Measurements from ENCODE around the gene FTMT.
"Not testable (repeated sequence)": the region's sequence is repeated elsewhere in the genome, so short reads cannot be mapped to it uniquely, and the experiment has no call there.

FTMT gene

GRCh38 chr5:121851643-121852574 lies at the start of gene FTMT:
Gene FTMT, plus strand, starts transcription at chr5:121851882. Its CDS starts 82 bp downstream, at chr5:121851964.
- no peak within 1 kb of the TSS for H3K27ac Mint-ChIP-seq
- H3K9me3 Mint-ChIP-seq, result peaks cover 5% of the 10 kb centered on the region
- no peaks in the 10 kb centered on the region for H3K4me1 Mint-ChIP-seq
- H3K36me3 Mint-ChIP-seq, result no peaks in the 10 kb centered on the region
- DNase-seq (ENCODE audit: low spot score in 2 of 2) (no peak), ATAC-seq (no peak)
- H3K4me3 Mint-ChIP-seq, result no peak within 1 kb of the TSS

DNA sequence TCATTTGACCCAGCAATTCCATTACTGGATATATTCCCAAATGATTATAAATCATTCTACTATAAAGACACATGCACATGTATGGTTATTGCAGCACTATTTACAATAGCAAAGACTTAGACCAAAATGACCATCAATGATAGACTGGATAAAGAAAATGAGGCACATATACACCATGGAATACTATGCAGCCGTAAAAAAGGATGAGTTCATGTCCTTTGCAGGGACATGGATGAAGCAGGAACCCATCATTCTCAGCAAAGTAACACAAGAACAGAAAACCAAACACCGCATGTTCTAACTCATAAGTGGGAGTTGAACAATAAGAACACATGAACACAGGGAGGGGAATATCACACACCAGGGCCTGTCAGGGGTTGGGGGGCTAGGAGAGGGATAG lies 46.4 kb upstream of the FTMT start:
- H3K9me3 Mint-ChIP-seq; H3K36me3 Mint-ChIP-seq; H3K4me1 Mint-ChIP-seq; H3K27ac Mint-ChIP-seq; H3K4me3 Mint-ChIP-seq; ATAC-seq; DNase-seq (ENCODE audit: low spot score in 2 of 2): not testable (repeated sequence)

GRCh38 chr5:121805911-121806310 lies 45.8 kb upstream of the FTMT start:
- ATAC-seq (no peak), DNase-seq (ENCODE audit: low spot score in 2 of 2) (no peak)
- Mint-ChIP-seq H3K27ac (no peak overlapping the region), H3K4me1 (no peaks in the 10 kb centered on the region), H3K36me3 (no peaks in the 10 kb centered on the region), H3K4me3 (no peak overlapping the region), H3K9me3 (peaks cover 10% of the 10 kb centered on the region)

DNA sequence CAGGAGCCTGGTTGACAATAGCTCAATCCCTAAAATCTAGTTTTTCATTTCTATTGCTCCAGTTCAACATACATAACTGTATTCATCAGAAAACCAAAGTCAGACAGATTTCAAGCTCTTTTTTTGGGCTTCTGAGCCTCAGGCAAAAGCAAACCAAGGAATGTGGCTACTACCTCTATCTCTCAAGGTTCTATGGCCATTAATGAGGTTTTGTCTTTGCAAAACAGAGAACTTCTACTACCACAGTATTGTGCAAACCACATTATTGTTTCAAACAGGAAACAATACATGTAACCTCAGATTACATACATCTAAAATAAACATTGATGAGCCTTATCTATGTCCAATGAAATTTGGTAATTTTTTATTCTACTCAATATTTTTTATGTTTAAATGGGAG lies 35.5 kb upstream of the FTMT start:
- ATAC-seq, result no peak
- Mint-ChIP-seq H3K27ac (no peak overlapping the region), H3K4me1 (no peaks in the 10 kb centered on the region), H3K36me3 (no peaks in the 10 kb centered on the region), H3K9me3 (peaks cover 7% of the 10 kb centered on the region), H3K4me3 (no peak overlapping the region)
- no peak for DNase-seq (ENCODE audit: low spot score in 2 of 2)

GRCh38 chr5:121819682-121820261 lies 31.9 kb upstream of the FTMT start:
- no peaks in the 10 kb centered on the region for H3K9me3 Mint-ChIP-seq
- H3K27ac Mint-ChIP-seq, result no peak overlapping the region
- ATAC-seq, result no peak

DNA sequence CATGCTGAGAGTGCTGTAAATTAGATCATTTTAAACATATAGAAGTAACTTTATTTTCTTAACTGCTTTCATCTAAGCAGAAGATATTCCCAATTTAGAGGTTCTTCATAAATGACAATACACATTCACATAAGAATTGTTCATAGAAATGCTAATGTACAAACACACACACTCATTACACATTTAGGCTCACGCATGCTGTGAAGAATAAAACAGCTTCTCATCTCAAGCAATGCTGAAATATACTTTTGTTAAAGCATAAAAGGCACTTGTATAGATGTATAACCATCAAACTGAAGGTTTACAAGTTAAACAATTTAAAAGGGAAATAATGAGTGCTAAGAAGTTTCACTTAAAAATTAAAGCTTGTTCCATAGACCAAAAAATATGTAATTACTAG lies 18.1 kb upstream of the FTMT start:
- Mint-ChIP-seq H3K9me3 (peaks cover 6% of the 10 kb centered on the region), H3K4me3 (no peak overlapping the region), H3K27ac (no peak overlapping the region), H3K4me1 (no peaks in the 10 kb centered on the region), H3K36me3 (no peaks in the 10 kb centered on the region)
- no peak for DNase-seq (ENCODE audit: low spot score in 2 of 2)
- no peak for ATAC-seq

More at GRCh38 chr5:121819682-121820261, 31.9 kb upstream of the FTMT start:
- Mint-ChIP-seq H3K4me3 (no peak overlapping the region), H3K4me1 (no peaks in the 10 kb centered on the region), H3K36me3 (no peaks in the 10 kb centered on the region)
- no peak for DNase-seq (ENCODE audit: low spot score in 2 of 2)

GRCh38 chr5:121834021-121834420 lies 17.7 kb upstream of the FTMT start:
- no peaks in the 10 kb centered on the region for H3K36me3 Mint-ChIP-seq
- no peak overlapping the region for H3K27ac Mint-ChIP-seq
- no peak overlapping the region for H3K4me3 Mint-ChIP-seq
- H3K4me1 Mint-ChIP-seq, result no peaks in the 10 kb centered on the region
- ATAC-seq (no peak), DNase-seq (ENCODE audit: low spot score in 2 of 2) (no peak)
- H3K9me3 Mint-ChIP-seq, result peaks cover 6% of the 10 kb centered on the region

DNA sequence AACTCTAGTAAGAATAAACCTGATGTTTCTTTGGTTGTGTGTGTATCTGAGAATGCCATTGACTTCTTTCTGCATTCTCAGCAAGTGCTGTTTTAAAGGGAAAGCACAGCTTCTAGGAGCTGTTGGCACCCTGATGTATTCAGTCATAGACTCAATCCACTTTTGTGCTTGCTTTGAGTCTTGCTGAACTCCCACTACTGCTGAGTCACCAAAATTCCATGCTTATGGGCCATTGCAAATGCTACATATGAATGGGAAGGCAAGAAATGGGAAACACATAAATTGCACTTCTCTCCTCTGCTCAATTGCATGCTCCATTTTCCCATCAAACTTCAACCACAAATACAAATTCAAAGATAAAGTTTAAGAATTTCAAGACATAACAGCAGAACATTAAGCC lies 9.8 kb upstream of the FTMT start:
- Mint-ChIP-seq H3K36me3 (no peaks in the 10 kb centered on the region), H3K4me3 (no peak overlapping the region), H3K27ac (no peak overlapping the region), H3K9me3 (peaks cover 2% of the 10 kb centered on the region), H3K4me1 (no peaks in the 10 kb centered on the region)
- no peak for DNase-seq (ENCODE audit: low spot score in 2 of 2)
- ATAC-seq, result no peak

- no peaks in the 10 kb centered on the region for H3K36me3 Mint-ChIP-seq
- no peaks in the 10 kb centered on the region for H3K4me1 Mint-ChIP-seq
- no peak overlapping the region for H3K4me3 Mint-ChIP-seq
Measured at GRCh38 chr5:121850272-121850671, 1.4 kb upstream of the FTMT start.

DNA sequence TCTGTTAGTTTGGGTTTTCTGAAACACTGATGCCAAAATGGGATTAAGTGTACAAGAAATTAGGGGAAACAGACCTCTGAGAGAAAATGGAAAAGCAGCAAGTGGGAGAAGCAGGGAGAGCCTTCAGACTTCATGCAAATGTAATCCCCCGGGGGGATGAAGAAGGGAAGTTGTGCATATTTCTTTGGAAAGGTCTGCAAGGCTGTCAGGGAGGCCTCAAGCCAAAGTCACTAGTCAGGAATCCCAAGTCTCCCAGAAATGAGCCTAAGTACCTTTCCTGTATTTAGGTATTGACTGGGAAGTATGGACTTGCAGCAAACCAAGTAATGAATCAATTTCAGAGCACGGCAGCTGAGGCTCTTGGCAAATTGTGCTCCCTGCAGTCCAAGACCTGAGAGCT lies 2.2 kb downstream of the FTMT start:
- no peak overlapping the region for H3K4me3 Mint-ChIP-seq
- ATAC-seq (no peak), DNase-seq (ENCODE audit: low spot score in 2 of 2) (no peak)
- no peak overlapping the region for H3K27ac Mint-ChIP-seq
- H3K4me1 Mint-ChIP-seq, result no peaks in the 10 kb centered on the region
- H3K36me3 Mint-ChIP-seq, result no peaks in the 10 kb centered on the region
- peaks cover 5% of the 10 kb centered on the region for H3K9me3 Mint-ChIP-seq

More at GRCh38 chr5:121850272-121850671, 1.4 kb upstream of the FTMT start:
- ATAC-seq, result no peak
- DNase-seq (ENCODE audit: low spot score in 2 of 2), result no peak
- H3K27ac Mint-ChIP-seq, result no peak overlapping the region
- peaks cover 5% of the 10 kb centered on the region for H3K9me3 Mint-ChIP-seq

DNA sequence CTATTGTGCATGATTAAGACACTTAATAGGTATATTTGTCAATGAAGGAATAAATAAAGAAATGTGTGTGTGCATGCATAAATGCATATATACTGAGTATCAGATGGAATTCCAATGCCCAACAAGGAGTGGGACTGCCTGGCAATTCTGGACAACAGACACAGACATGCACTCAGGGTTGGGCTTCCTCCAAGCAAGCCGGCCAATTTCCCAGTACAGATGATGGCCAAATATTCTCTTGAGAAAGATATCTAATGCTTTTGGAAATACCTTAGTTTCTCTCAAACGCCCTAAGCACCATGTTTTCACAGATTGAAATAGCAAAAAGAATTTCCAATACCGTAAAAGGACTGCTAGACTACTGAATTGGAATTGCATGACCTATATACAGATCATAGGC lies 11.1 kb downstream of the FTMT start:
- ATAC-seq (no peak), DNase-seq (ENCODE audit: low spot score in 2 of 2) (no peak)
- H3K36me3 Mint-ChIP-seq, result no peaks in the 10 kb centered on the region
- no peak overlapping the region for H3K27ac Mint-ChIP-seq
- H3K9me3 Mint-ChIP-seq, result peaks cover 4% of the 10 kb centered on the region
- H3K4me1 Mint-ChIP-seq, result no peaks in the 10 kb centered on the region
- no peak overlapping the region for H3K4me3 Mint-ChIP-seq

- H3K36me3 Mint-ChIP-seq, result no peaks in the 10 kb centered on the region
- no peak for DNase-seq (ENCODE audit: low spot score in 2 of 2)
- H3K4me1 Mint-ChIP-seq, result no peaks in the 10 kb centered on the region
- H3K9me3 Mint-ChIP-seq, result peaks cover 4% of the 10 kb centered on the region
- no peak overlapping the region for H3K27ac Mint-ChIP-seq
- H3K4me3 Mint-ChIP-seq, result no peak overlapping the region
- ATAC-seq, result no peak
Measured at GRCh38 chr5:121863753-121864285, 12.1 kb downstream of the FTMT start.

DNA sequence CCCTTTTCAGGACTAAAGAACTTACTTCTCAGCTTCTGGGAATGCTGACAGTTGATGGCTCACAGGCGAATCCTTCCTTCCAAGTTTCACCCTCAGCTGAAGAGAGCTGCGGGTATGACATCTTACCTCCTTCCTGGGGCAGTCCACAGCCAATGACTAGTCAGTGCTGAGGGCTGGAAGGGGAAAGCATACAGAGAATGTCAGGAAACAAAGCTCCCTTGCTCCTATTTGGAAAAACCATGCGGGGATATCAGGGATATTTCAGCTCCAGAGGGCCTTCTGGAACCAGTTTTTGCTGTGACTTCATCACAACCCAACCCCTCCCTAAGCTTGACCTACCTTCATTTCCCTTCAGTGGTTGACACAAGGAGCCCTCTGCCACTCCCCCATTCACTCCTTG lies 15.7 kb downstream of the FTMT start:
- peaks cover 4% of the 10 kb centered on the region for H3K9me3 Mint-ChIP-seq
- ATAC-seq (no peak), DNase-seq (ENCODE audit: low spot score in 2 of 2) (no peak)
- no peak overlapping the region for H3K27ac Mint-ChIP-seq
- no peaks in the 10 kb centered on the region for H3K36me3 Mint-ChIP-seq
- no peak overlapping the region for H3K4me3 Mint-ChIP-seq
- no peaks in the 10 kb centered on the region for H3K4me1 Mint-ChIP-seq

GRCh38 chr5:121870489-121870888 lies 18.8 kb downstream of the FTMT start:
- no peak overlapping the region for H3K4me3 Mint-ChIP-seq
- ATAC-seq, result no peak

DNA sequence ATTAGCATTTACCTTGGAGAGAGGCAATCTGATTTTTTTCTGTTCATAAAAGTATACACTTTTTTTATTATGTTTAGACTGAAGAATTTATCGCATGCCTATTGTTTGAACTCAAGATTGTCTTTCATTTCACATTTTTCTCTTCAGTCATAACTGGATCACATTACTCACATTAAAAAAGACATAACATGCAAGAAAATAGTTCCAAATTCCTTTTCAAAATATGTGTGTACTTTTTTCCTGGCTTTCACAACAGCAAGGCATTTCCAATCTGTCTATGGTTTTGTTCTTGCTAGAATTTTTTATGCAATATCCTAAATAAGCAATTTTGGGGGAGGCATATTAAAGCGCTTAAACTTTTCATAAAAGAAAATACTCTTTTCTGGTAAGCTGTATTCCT lies 21.2 kb downstream of the FTMT start:
- DNase-seq (ENCODE audit: low spot score in 2 of 2), result no peak
- ATAC-seq, result no peak
- no peak overlapping the region for H3K4me3 Mint-ChIP-seq
- H3K36me3 Mint-ChIP-seq, result no peaks in the 10 kb centered on the region
- H3K4me1 Mint-ChIP-seq, result no peaks in the 10 kb centered on the region
- H3K9me3 Mint-ChIP-seq, result no peaks in the 10 kb centered on the region
- no peak overlapping the region for H3K27ac Mint-ChIP-seq

More at GRCh38 chr5:121870489-121870888, 18.8 kb downstream of the FTMT start:
- H3K4me1 Mint-ChIP-seq, result no peaks in the 10 kb centered on the region
- DNase-seq (ENCODE audit: low spot score in 2 of 2), result no peak
- peaks cover 4% of the 10 kb centered on the region for H3K9me3 Mint-ChIP-seq
- H3K36me3 Mint-ChIP-seq, result no peaks in the 10 kb centered on the region
- H3K27ac Mint-ChIP-seq, result no peak overlapping the region

- Mint-ChIP-seq H3K36me3 (no peaks in the 10 kb centered on the region), H3K4me3 (no peak overlapping the region), H3K4me1 (no peaks in the 10 kb centered on the region), H3K9me3 (no peaks in the 10 kb centered on the region), H3K27ac (no peak overlapping the region)
- ATAC-seq (no peak), DNase-seq (ENCODE audit: low spot score in 2 of 2) (no peak)
Measured at GRCh38 chr5:121873409-121873808, 21.7 kb downstream of the FTMT start.

All from stimulated activated effector memory CD8-positive, alpha-beta T cell treated with anti-CD3 and anti-CD28 coated beads, Interleukin-12 subunit alpha, Interleukin-12 subunit beta, amount 100 ng/mL, for 72 hours (primary cell).